ENCODE measurements around the gene LCA5.
"Not testable (repeated sequence)": the region's sequence is repeated elsewhere in the genome, so short reads cannot be mapped to it uniquely, and the experiment has no call there.

The LCA5 gene

DNA sequence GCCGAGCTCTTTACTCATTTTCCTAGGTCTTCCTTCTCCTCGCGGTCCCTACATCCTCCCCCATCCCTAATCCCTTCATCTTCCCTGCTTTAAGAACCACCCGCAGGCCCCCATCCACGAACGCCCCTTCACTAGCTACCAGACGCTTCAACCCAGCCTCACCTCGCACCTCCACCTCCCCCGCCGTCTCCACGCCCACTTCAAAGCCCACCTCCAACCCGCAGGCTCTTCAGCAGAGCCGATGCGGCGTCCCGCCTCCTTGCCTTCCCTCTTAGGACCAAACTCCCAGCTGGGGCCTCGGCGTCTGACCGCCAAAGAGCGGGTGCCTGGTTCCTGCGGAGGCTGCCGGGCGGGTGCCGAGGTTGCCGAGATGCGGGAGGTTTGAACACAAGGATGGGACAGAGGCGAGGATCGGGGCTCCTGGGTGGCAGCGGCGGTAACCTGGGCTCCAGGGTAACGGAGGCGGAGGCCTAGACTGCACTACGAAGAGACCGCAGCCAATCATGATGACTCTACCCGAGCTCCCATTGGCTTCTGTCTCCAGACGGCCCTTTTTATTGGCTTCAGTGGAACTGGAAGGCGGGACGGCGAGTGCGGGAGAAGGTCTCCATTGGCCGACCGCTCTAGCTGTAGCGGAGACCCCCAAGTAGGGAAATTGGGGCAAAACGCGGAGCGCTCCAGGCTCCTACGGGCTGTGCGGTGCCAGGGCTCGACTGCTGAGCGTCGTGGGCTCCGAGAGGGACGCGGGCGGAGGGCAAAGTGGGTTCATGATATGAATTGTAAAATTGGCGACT, at the start of gene LCA5:
Gene LCA5 (minus strand): TSS at position 477 of the 794 bp plus-strand sequence. CDS start 18,536 bp downstream, outside the sequence.
- peak within 1 kb of the TSS; percentile 98 for H2AFZ ChIP-seq (ENCODE audit: low read length, unreplicated experiment)
- peaks cover 14% of the 10 kb centered on the region for H3K4me1 ChIP-seq (ENCODE audit: control insufficient read depth, insufficient read depth, low read length, unreplicated experiment)
- H3K27ac ChIP-seq (ENCODE audit: low read depth, low read length), result peak within 1 kb of the TSS; percentile 76
- H3K27me3 ChIP-seq (ENCODE audit: insufficient read depth, low read length), result no peaks in the 10 kb centered on the region
- no peaks in the 10 kb centered on the region for H3K36me3 ChIP-seq (ENCODE audit: insufficient read depth, low read length)
- H3K4me3 ChIP-seq (ENCODE audit: low read depth, low read length), result peak within 1 kb of the TSS; percentile 90
- peaks cover 21% of the 10 kb centered on the region for H3K79me2 ChIP-seq (ENCODE audit: control insufficient read depth, insufficient read depth, low read length, unreplicated experiment)

DNA sequence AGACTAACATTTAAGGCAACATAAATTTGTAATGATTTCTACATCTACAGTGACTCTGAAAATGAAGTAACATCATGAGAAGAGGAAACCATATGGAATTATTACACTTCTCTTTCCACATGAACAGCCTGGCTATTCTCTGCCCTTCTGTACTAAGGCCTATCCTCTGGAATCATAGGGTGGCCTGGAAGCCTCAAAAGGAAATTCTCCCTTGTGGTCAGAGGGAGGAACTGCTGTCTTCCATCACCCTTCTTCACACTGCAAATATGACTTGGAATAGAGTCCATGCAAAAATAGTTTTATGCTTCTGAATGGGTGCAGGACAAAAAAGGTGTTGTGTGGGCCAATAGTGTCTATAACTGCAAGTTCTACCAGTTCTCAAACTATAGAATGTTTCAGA, 49.3 kb upstream of the LCA5 start:
- no peak overlapping the region for H3K4me3 ChIP-seq (ENCODE audit: low read depth, low read length)
- H3K27me3 ChIP-seq (ENCODE audit: insufficient read depth, low read length), result no peaks in the 10 kb centered on the region
- H3K4me1 ChIP-seq (ENCODE audit: control insufficient read depth, insufficient read depth, low read length, unreplicated experiment), result no peaks in the 10 kb centered on the region

DNA sequence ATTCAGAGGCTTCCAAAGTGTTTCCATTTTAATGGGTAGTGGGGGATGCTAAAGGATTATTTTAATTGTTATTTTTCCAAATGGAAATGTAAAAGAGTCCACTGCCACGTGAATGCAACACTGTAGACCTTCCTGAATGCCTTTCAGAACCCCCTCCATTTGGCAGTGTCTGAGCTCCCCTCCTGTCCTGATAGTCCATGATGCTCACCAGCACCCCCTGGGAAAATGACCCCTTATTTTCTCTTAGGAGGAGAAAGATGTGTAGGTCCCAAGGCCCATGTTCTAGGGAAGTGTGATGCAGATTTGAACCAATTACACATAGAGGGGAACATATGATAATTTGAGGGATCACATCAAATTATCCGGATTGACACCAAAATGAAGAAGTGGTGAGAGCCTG, 47.1 kb upstream of the LCA5 start:
- H3K79me2 ChIP-seq (ENCODE audit: control insufficient read depth, insufficient read depth, low read length, unreplicated experiment), result no peaks in the 10 kb centered on the region
- no peak overlapping the region for H3K4me3 ChIP-seq (ENCODE audit: low read depth, low read length)
- H3K27ac ChIP-seq (ENCODE audit: low read depth, low read length), result no peak overlapping the region
- no peaks in the 10 kb centered on the region for H3K36me3 ChIP-seq (ENCODE audit: insufficient read depth, low read length)
- H2AFZ ChIP-seq (ENCODE audit: low read length, unreplicated experiment), result no peak overlapping the region
- H3K4me1 ChIP-seq (ENCODE audit: control insufficient read depth, insufficient read depth, low read length, unreplicated experiment), result no peaks in the 10 kb centered on the region
- no peaks in the 10 kb centered on the region for H3K27me3 ChIP-seq (ENCODE audit: insufficient read depth, low read length)

More for the DNA sequence above, 49.3 kb upstream of the LCA5 start:
- Histone ChIP-seq H3K27ac (ENCODE audit: low read depth, low read length) (no peak overlapping the region), H3K79me2 (ENCODE audit: control insufficient read depth, insufficient read depth, low read length, unreplicated experiment) (no peaks in the 10 kb centered on the region), H3K36me3 (ENCODE audit: insufficient read depth, low read length) (no peaks in the 10 kb centered on the region), H2AFZ (ENCODE audit: low read length, unreplicated experiment) (no peak overlapping the region)

DNA sequence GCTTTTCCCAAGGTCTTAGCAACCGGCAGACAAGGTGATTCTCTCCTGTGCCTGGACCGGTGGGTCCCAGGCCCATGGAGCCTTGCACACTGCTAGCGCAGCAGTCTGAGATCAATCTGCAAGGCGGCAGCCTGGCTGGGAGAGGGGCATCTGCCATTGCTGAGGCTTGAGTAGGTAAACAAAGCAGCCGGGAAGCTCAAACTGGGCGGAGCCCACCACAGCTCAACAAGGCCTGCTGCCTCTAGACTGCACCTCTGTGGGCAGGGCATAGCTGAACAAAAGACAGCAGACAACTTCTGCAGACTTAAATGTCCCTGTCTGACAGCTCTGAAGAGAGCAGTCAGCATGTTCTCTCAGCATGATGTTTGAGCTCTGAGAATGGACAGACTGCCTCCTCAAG, 40.7 kb upstream of the LCA5 start:
- peaks cover 15% of the 10 kb centered on the region for H3K4me1 ChIP-seq (ENCODE audit: control insufficient read depth, insufficient read depth, low read length, unreplicated experiment)
- not testable (repeated sequence) for H3K79me2 ChIP-seq (ENCODE audit: control insufficient read depth, insufficient read depth, low read length, unreplicated experiment); H2AFZ ChIP-seq (ENCODE audit: low read length, unreplicated experiment); H3K27ac ChIP-seq (ENCODE audit: low read depth, low read length); H3K27me3 ChIP-seq (ENCODE audit: insufficient read depth, low read length); H3K4me3 ChIP-seq (ENCODE audit: low read depth, low read length); H3K36me3 ChIP-seq (ENCODE audit: insufficient read depth, low read length)

DNA sequence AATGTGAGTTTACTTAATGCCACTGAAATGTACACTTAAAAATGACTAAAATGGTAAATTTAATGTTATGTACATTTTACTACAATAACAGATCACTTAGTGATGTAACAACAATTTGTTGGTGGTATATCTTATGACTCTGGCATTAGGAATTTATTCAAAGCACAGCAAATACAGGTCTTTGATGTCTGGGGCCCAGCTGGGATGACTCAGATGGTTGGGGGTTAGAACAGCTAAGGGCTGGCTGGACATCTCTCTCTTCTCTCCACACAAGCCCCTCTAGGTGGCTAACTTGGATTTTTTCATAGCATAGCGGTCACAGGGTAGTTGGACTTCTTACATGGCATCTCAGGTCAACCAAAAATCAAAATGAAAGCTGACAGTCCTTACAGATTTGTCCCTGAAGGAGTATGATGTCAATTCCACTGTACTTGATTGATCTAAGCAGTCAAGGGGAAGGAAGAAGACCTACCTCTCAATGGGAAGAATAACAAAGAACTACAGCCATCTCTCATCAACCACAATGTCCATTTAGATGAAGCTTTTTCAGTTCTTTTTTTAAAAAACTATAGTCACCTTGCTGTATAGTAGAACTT, 37.5 kb upstream of the LCA5 start:
- no peaks in the 10 kb centered on the region for H3K36me3 ChIP-seq (ENCODE audit: insufficient read depth, low read length)
- no peaks in the 10 kb centered on the region for H3K27me3 ChIP-seq (ENCODE audit: insufficient read depth, low read length)
- no peak overlapping the region for H3K4me3 ChIP-seq (ENCODE audit: low read depth, low read length)
- H2AFZ ChIP-seq (ENCODE audit: low read length, unreplicated experiment), result no peak overlapping the region
- peaks cover 29% of the 10 kb centered on the region for H3K4me1 ChIP-seq (ENCODE audit: control insufficient read depth, insufficient read depth, low read length, unreplicated experiment)
- H3K27ac ChIP-seq (ENCODE audit: low read depth, low read length), result no peak overlapping the region
- H3K79me2 ChIP-seq (ENCODE audit: control insufficient read depth, insufficient read depth, low read length, unreplicated experiment), result no peaks in the 10 kb centered on the region

DNA sequence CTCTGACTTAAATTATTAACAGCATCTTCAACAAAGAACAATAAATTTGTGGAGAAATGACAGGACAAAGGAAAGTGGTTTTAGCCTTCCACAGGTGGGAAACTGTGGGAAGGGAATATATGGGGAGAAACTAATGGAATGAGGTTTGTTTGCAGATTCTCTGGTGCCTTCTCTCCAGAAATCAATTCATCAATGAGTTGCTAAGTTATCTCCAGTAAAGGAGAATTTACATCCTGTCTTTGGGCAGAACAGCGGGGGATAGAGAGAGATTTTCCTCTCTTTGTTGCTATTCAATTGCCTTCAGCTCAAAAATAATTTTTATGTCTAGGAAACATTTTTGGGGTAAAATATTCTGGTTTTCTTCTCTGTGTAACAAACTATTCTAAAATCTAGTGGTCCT, 36.9 kb upstream of the LCA5 start:
- H3K36me3 ChIP-seq (ENCODE audit: insufficient read depth, low read length), result no peaks in the 10 kb centered on the region
- H3K79me2 ChIP-seq (ENCODE audit: control insufficient read depth, insufficient read depth, low read length, unreplicated experiment), result no peaks in the 10 kb centered on the region
- no peaks in the 10 kb centered on the region for H3K27me3 ChIP-seq (ENCODE audit: insufficient read depth, low read length)
- H2AFZ ChIP-seq (ENCODE audit: low read length, unreplicated experiment), result no peak overlapping the region
- H3K27ac ChIP-seq (ENCODE audit: low read depth, low read length), result no peak overlapping the region
- H3K4me3 ChIP-seq (ENCODE audit: low read depth, low read length), result no peak overlapping the region
- H3K4me1 ChIP-seq (ENCODE audit: control insufficient read depth, insufficient read depth, low read length, unreplicated experiment), result peaks cover 31% of the 10 kb centered on the region

DNA sequence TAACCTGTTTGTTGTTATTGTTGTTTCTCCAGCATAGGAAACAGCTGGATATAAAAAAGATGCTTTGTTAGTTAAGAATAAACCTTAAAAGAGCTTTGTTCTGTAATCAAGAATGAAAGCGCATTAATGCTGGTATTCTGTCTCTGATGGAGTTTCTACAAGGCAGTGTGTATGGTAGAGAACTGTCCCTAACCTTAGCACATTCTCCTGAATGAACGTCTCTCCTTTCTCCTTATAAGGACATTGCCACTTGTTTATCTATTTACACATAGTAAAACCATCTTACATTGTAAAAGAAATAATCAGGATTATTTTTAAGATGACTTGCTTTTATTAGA, 33.8 kb upstream of the LCA5 start:
- Histone ChIP-seq H3K36me3 (ENCODE audit: insufficient read depth, low read length) (no peaks in the 10 kb centered on the region), H2AFZ (ENCODE audit: low read length, unreplicated experiment) (peak overlapping the region; percentile 59), H3K27ac (ENCODE audit: low read depth, low read length) (no peak overlapping the region), H3K4me3 (ENCODE audit: low read depth, low read length) (peak overlapping the region; percentile 74), H3K4me1 (ENCODE audit: control insufficient read depth, insufficient read depth, low read length, unreplicated experiment) (peaks cover 31% of the 10 kb centered on the region), H3K79me2 (ENCODE audit: control insufficient read depth, insufficient read depth, low read length, unreplicated experiment) (no peaks in the 10 kb centered on the region), H3K27me3 (ENCODE audit: insufficient read depth, low read length) (no peaks in the 10 kb centered on the region)

DNA sequence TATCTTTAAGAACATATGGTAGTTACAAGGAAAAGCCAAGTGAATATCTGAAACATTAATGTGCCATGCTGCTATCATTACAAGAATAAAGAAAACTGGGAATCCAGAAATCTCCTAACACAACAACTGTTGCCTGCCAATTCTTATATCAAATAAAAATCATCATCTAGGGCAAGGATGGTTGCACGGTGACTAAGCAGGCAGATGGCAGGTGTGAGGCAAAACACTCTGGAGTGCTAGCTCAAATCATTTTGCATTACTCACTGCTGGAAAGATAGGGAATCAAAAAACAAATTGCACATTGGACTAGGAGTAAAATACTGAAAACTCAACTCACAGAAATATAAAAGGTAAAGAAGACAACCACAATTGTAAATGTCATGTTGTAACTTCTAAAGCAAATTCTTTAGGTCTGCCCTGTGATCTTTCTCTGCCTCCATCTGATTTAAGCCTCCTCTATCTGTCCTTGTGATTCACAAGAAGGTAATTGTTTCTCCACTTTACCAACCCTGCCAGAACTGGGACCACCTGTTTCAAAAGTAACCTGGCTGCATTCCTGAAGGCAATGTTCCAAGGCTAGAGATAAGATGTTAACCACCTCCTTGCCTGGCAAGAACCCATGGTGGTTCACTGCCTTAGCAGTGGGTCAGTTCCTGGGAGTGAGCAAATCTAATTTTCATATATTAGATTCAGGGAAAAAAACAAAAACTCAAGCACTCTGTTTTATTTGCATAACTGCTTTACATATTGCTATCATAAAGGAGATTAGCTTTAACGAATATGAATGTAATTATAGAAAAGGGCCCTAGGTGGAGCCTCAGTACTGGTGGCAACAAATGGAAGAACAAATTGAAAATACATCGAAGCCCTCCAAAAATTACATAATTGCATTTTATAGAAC, 33.1 kb upstream of the LCA5 start:
- Histone ChIP-seq H3K27ac (ENCODE audit: low read depth, low read length) (no peak overlapping the region), H3K4me3 (ENCODE audit: low read depth, low read length) (peak overlapping the region; percentile 74), H3K4me1 (ENCODE audit: control insufficient read depth, insufficient read depth, low read length, unreplicated experiment) (peaks cover 31% of the 10 kb centered on the region), H2AFZ (ENCODE audit: low read length, unreplicated experiment) (peak overlapping the region; percentile 59), H3K79me2 (ENCODE audit: control insufficient read depth, insufficient read depth, low read length, unreplicated experiment) (no peaks in the 10 kb centered on the region), H3K27me3 (ENCODE audit: insufficient read depth, low read length) (no peaks in the 10 kb centered on the region), H3K36me3 (ENCODE audit: insufficient read depth, low read length) (no peaks in the 10 kb centered on the region)

DNA sequence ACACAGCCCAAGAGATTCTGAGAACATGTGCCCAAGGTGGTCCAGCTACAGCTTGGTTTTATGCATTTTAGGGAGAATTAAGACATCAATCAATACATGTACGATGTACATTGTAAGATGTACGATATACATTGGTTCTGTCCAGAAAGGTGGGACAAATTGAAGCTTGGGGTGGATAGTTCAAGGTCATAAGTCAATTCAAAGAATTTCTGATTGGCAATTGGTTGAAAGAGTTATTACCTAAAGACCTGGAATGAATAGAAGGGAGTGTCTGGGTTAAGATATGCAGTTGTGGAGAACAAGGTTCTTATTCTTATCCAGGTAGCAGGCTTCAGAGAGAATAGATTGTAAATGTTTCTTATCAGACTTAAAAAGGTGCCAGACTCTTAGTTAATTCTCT, 31.8 kb upstream of the LCA5 start:
- H3K4me3 ChIP-seq (ENCODE audit: low read depth, low read length), result no peak overlapping the region
- H3K4me1 ChIP-seq (ENCODE audit: control insufficient read depth, insufficient read depth, low read length, unreplicated experiment), result peaks cover 19% of the 10 kb centered on the region
- H3K27me3 ChIP-seq (ENCODE audit: insufficient read depth, low read length), result no peaks in the 10 kb centered on the region
- no peaks in the 10 kb centered on the region for H3K36me3 ChIP-seq (ENCODE audit: insufficient read depth, low read length)
- no peaks in the 10 kb centered on the region for H3K79me2 ChIP-seq (ENCODE audit: control insufficient read depth, insufficient read depth, low read length, unreplicated experiment)
- H2AFZ ChIP-seq (ENCODE audit: low read length, unreplicated experiment), result no peak overlapping the region
- H3K27ac ChIP-seq (ENCODE audit: low read depth, low read length), result no peak overlapping the region

DNA sequence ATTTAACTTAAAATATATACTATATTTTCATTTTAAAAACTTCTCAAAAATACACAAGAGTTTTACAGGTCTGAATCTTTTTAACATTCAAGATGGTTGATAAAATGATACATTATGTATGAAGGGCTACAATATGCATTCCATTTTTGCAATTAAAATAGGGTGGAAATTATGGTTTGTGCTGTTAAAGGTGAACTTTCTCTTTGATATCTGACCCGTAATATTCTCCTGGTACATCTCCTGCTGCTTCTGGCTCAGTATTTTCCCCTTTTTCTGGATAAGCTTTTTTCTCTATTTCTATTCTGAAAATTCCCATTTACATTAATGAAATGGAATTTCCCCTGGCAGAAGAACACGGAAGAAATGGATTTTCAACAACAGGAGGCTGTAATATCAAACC, 27.4 kb upstream of the LCA5 start:
- H2AFZ ChIP-seq (ENCODE audit: low read length, unreplicated experiment), result no peak overlapping the region
- H3K27ac ChIP-seq (ENCODE audit: low read depth, low read length), result no peak overlapping the region
- H3K4me1 ChIP-seq (ENCODE audit: control insufficient read depth, insufficient read depth, low read length, unreplicated experiment), result peaks cover under 1% of the 10 kb centered on the region
- H3K4me3 ChIP-seq (ENCODE audit: low read depth, low read length), result no peak overlapping the region
- no peaks in the 10 kb centered on the region for H3K36me3 ChIP-seq (ENCODE audit: insufficient read depth, low read length)
- H3K27me3 ChIP-seq (ENCODE audit: insufficient read depth, low read length), result no peaks in the 10 kb centered on the region
- no peaks in the 10 kb centered on the region for H3K79me2 ChIP-seq (ENCODE audit: control insufficient read depth, insufficient read depth, low read length, unreplicated experiment)

All from ACC112 (cell line).